Hematopoietic multipotent progenitor cell treated with erythropoietin and hydrocortisone succinate and interleukin-3 and kit ligand, for 17 days (in vitro differentiated cells): ENCODE measurements around the gene CARD6.
"Not testable (repeated sequence)": the region's sequence is repeated elsewhere in the genome, so short reads cannot be mapped to it uniquely, and the experiment has no call there.

Experiments used
- DNase-seq: peaks from one replicate; pipeline ENCODE4 v3.0.0-alpha.2; 2015; ENCODE audit warnings: low spot score

Gene CARD6

DNA sequence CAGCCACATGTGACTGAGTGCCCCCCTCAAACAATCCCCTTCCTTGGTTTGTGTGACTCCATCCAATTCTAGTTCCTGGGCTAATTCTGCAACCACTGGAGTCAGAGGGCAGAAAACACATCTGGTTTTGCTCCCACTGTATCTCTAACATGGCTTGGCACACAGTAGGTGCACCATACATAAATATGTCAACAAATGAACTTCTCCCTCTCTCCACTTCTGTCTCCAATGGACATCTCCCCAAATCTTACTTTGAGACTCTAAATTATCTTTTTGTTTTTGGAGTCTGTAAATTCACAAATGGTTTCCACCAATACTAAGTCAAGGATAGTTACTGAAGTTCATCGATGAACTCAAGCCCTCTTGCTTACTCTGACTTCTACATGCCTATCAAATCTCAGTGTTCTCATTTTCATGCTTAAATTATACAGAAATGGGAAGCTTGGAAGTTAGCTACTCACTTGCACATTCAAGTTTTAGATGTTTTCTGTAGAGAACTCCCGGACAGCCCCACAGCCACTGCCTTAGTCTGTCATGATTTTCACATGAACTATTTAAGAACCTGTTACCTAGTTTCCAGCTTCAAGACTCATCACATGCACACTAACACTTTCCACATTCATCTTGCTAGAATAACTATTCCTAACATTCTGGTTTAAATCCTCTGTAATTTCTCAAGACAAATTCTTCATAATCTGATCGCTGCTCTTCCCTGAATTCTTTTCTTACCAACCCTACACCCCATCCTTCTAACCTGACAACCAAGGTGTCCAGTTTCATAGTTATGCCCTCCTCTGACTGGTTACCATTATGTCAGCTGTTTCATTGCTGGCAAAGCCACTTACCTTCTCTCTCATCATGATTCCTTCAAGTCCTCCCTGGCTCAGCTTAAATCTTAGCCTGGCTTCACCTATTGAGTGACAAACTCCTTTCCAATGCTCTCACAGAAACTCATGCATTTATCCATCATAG, 12.2 kb upstream of the CARD6 start:
- DNase-seq: no peak

DNA sequence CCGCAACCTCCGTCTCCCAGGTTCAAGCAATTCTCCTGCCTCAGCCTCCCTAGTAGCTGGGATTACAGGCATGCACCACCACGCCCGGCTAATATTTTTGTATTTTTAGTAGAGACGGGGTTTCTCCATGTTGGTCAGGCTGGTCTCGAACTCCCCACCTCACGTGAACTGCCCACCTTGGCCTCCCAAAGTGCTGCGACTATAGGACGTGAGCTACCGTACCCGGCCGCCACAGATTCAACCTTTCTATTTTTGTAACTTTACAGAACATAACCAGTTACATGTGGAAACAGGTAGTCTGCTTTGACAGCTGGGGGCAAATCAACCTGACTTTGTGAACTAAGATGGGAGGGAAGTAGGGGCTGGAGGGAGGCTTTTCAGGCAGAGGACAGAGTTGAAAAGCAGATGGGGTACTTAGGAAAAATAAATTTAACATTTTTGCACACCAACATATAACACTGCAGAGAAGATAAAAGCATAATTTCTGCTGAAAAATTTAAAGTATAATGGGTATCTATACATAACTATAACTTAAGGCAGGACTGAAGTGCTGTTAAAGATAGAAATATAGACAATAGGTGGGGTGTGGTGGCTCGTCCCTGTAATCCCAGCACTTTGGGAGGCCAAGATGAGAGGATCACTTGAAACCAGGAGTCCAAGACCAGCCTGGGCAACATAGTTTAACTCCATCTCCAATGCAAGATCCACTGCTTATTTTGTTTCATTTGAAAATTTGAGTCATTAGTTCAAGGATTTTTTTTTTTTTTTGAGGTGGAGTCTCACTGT, 11.2 kb upstream of the CARD6 start:
- DNase-seq: no peak

DNA sequence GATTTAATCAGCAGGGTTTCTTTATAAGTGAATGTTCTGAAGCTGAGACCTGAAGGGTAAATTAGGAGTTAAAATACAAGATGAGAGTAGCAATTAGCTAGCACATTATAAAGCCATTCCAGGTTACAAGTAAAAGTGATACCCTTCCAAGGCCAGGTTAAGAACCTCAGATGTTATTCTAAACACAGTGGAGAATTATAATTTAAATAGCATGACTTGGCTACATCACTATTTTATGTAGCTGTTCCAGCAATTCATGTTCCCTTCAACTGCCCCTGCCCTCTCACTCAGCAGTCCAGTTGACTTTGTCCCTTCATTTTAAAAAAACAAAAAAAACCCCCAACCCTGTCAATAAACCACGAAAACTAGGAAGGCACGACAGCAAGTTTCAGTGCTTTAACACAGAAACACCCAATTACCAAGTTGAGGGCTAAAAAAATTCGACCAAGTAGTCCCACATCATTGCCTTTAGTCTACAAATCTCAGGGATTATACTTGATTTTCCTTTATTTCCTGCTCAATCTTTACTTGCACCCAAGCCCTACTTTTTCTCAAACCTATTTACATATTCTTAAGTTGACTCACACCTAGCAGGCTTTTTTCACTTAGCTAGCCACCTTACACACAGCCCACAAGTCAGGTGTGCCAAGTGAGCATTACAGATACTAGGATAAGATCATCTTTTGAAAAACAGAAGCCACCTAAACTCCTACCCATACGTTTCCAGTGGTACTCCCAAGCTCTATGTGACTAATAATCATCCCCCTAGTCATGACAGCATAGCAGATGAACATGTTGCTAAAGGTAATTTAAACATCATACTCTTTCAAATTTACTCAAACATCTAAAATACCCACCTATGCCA, 9.6 kb upstream of the CARD6 start:
- no peak for DNase-seq

DNA sequence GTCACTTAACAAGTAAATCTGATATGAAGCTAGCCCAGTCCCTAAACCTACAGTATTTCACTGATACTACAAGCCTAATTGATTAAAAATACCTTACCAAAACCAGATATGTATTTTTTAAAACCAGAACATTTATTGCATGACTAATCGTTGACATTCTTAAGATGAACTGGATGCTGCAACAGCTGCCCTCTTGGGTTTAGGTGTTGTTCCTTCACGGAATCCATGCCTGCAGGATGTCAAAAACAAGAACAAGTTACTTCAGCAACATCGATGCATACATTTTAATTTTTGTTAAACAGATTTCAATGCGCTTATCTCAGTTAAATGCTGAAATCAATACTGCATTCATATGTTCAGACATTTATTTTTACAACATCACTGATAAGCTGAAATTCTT, 8.8 kb upstream of the CARD6 start:
- DNase-seq: no peak

GRCh38 chr5:40833712-40834229, 7.4 kb upstream of the CARD6 start:
- no peak for DNase-seq

DNA sequence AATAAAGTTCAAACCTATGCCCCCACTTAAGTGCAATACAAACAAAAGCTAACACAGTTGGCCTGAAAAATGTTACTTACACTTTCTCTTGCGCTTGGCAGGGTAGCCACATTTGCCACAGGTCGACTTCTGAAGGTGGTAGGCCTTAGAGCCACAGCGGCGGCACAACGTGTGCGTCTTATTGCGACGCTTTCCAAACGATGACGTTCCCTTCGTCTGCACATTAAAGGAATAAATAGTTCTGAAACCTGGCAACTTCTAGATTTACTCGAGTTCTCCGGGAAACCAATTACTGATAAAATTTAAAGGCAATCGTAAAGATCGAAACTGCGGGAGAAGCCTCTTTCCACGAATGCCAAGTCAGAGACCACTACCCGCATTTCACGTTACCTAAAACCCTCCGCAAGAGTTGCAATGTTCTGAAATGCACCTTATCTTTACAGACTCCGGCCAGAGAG, 6.7 kb upstream of the CARD6 start:
- peak; percentile 59 for DNase-seq

GRCh38 chr5:40834849-40835787, 6.0 kb upstream of the CARD6 start, which contains the start of gene RPL37:
RPL37 (minus strand) TSS chr5:40835222; CDS start chr5:40835185, 37 bp downstream.
- DNase-seq: peak; percentile 92

- no peak for DNase-seq
Measured at GRCh38 chr5:40838086-40838485, 3.1 kb upstream of the CARD6 start.

DNA sequence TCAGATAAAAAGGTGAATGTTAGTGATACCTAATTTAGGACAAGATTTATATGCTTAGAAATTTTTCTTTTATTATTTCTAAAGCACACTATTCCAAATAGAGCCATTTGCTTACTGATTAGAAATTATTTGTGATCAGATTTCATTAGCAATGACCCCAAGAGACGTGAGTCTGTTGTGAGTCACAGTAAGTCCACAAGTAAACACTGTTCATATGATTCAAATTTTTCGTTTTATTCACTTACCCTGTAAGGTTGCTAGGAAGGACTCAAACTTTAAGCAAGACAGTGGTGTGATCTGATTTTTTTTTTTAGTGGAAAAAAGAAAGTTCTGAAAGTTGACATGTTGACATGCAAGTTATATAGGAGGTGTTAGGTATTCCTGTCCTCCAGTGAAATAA, 1.2 kb downstream of the CARD6 start:
- peak; percentile 28 for DNase-seq

DNA sequence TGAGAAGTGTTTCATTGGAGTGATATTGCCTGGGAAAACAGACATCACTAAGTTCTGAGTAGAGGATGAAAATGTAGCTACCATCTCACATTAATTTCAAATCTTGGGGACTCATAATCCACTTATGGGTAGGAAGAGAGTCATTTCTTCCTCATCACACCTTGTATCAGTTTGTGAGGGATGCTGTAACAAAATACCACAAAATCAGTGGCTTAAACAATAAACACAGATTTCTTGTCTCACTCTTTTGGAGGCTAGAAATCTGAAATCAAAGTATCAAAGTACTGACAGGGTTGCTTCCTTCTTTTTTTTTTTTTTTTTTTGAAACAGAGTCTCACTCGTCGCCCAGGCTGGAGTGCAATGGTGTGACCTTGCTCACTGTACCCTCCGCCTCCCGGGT, 3.4 kb downstream of the CARD6 start:
- no peak for DNase-seq

GRCh38 chr5:40846371-40846770, 5.2 kb downstream of the CARD6 start:
- DNase-seq: no peak

DNA sequence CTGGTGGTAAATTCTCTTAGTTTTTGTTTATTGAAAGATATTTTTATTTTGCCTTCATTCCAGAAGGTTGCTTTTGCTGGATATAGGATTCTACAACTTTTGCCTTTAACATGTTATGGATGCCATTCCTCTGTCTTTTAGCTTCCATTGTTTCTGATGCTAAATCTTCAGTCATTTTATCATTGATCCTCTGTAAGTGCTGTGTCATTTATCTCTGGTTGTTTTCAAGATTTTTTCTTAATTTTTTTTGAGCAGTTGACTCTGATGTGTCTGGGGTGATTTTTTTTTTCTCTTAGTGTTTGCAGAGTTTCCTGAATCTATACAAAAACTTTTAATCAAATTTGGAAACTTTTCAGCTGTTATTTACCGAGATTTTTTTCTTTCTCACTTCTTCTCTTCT, 6.4 kb downstream of the CARD6 start:
- no peak for DNase-seq

GRCh38 chr5:40853632-40854192, 12.5 kb downstream of the CARD6 start:
- DNase-seq: peak; percentile 28

DNA sequence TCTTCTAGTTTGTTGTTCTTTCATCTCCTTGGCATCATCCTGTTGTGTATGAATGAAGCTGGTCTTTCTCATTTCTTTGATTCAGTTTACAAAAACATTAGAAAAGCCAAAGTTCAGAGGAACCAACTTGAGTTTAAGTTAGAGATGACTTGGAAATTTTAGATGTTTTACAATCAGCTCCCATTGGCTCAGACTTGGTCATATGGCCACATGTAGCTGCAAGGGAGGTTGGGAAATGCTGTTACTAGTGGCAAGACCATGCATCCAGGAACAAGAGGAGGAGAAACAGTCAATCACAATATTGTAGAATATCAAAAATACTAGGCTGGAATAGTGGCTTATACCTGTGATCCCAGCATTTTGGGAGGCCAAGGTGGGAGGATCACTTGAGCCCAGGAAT, 19.5 kb downstream of the CARD6 start:
- no peak for DNase-seq

GRCh38 chr5:40865004-40865403, 23.8 kb downstream of the CARD6 start:
- not testable (repeated sequence) for DNase-seq

GRCh38 chr5:40866844-40867243, 25.7 kb downstream of the CARD6 start:
- no peak for DNase-seq

GRCh38 chr5:40869384-40869783, 28.2 kb downstream of the CARD6 start:
- DNase-seq: no peak

DNA sequence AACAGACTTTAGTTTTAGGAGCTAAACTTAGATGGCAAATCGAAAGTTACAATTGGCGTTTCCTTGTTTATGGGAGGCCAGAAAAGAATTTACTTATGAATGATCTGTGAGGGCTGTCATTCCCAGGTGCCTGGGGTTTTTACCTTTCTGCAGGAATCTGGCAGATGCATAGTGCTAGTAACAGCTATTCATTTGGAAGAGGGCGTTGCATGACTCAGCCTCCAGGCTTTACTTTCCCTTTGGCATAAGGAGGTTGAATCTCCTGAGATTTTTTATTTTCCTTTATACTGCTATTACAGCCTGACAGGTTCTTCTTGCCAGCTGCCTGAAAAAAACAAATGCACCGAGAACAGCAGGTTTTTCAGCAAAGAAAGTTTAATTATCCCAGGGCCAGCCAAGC, 30.0 kb downstream of the CARD6 start:
- DNase-seq: no peak

DNA sequence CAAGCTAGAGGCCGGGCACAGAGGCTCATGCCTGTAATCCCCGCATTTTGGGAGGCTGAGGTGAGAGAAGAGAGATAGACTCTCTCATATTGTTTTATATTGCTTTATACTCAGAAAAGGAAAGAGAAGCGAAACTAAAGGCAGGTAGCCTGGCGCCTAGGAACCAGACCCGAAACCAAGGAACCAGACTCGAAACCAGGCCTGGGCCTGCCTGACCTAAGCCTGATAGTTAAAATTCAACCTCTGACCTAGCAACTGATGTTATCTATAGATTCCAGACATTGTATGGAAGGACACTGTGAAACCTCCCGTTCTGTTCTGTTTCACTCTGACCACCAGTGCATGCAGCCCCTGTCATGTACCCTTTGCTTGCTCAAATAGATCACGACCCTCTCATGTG, 31.1 kb downstream of the CARD6 start:
- not testable (repeated sequence) for DNase-seq

- no peak for DNase-seq
Measured at GRCh38 chr5:40873286-40873880, 32.2 kb downstream of the CARD6 start.
